Activated CD8-positive, alpha-beta memory T cell treated with anti-CD3 and anti-CD28 coated beads, Interleukin-2, amount 50 U/mL, for 24 hours (primary cell): ENCODE measurements around the gene BRD9.

ENCODE experiments used
- DNase-seq: peaks from one replicate; pipeline ENCODE4 v3.0.0-alpha.2; 2020; ENCODE audit errors: extremely low read depth

The BRD9 gene

DNA sequence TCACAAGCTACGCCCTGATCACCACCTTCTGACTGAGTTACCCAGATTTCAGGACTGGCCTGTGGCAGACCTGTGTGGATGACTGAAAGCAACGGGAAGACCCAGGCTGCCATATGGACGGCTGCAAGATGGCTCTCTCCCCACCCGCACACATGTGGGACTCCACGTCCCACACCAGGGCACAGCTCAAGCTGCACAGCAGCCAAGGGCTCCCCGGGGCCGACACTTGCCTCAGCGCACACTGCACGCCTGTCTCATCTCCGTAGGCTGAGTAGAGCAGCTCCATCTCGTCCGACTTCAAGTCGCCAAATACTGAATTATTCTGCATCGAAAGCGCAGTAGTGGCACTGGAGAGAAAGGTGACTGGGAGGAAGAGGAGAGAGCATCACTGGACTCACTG is 14.5 kb downstream of the BRD9 start:
- no peak for DNase-seq

DNA sequence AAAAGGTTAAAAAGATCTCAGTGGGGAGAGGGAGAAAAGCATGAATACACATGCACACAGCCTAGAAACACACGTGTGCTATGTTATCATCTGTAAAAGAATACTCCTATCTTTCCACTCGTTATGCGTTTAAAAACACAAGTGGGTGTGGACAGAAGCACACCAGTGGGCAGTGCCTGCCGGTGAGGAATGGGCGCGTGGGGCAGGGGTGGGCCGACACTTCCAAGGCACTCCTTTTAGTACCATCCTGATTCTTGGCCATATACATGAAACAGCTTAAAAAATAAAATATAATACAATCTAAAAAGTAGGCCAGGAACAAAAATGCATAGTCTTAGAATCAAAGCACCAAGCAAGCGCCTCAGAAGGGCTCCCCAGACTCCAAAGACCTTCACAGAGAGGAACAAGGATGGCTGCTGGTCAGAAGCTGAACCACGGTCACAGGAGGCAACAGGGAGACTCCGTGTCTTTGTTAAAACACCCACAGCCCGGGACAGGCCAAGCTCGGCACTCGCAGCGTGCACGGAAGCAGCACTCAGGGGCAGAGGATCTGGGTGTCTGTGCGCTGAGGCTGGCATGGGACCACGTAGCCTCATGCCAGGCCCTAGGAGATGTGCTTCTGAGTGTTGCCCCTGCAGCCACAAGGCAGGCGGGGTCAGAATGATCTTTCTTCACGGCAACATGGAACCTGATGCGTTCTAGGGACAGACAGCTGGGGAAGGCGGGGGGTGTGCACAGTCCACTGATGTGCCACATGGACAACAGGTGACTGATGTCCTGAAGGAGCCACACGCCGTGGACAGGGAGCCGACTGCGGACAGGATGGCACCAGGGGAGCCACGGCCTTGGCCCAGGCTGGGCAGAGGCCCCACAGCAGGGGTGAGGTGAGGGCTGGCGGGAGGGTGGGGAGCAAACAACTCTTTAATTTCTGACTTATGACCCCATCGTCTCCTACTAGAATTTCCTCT is 15.9 kb downstream of the BRD9 start:
- DNase-seq: no peak

DNA sequence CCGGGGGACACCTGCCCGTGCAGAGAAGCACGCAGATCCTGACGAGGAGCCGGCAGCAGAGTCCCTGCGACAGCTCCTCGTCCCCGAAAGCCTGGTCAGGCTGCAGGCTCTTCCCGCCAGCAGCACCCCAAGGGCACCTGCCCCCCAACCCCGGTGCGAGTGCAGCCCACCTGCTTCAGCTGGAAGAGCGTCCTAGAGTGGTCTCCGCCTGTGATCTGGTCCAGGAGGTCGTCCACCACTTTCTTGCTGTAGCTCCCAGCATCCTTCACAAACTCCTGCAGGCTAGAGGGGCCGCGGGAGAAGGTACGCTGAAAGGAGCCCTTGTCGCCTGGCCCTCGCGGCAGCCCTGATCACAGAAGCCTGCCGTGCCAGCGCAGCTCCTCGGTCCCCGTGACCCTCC is 16.7 kb downstream of the BRD9 start:
- no peak for DNase-seq

DNA sequence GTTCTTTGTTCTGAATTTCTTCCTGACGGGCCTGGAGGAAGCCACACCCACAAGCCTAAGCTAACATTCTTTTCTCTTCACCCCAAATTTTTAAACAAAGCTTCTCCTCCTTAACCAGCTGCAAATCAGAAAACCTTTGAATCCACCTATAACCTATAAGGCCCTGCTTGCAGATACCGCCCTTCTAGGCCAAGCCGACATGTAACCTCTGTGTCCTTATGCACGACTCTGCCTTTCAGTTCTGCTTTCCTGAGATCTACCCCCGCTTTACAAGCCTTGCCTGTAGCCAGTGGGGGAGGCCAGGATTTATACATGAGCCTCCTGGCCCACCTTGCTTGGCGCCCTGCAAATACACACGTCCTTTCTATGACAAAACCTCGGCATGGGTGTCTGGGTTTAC is 19.3 kb downstream of the BRD9 start:
- no peak for DNase-seq

DNA sequence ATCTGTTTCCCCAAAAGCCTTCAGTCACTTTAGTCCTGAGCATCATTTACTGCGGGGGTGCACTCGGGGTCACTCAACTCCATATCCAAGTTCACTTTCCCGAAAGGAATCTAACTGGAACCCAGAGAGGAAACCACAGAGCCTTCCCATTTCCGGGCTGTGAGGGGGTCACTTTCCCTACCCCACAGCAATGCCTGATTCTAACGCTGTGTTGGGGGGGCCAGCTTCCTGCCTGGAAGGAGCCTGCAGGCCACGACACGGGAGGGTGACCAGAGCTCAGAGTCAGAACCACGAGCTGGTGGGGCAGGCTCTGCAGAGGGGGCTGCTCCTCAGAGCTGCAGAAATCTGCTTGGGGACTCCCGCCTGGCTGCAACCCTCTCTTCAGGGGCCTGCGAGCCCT is 20.3 kb downstream of the BRD9 start:
- no peak for DNase-seq

DNA sequence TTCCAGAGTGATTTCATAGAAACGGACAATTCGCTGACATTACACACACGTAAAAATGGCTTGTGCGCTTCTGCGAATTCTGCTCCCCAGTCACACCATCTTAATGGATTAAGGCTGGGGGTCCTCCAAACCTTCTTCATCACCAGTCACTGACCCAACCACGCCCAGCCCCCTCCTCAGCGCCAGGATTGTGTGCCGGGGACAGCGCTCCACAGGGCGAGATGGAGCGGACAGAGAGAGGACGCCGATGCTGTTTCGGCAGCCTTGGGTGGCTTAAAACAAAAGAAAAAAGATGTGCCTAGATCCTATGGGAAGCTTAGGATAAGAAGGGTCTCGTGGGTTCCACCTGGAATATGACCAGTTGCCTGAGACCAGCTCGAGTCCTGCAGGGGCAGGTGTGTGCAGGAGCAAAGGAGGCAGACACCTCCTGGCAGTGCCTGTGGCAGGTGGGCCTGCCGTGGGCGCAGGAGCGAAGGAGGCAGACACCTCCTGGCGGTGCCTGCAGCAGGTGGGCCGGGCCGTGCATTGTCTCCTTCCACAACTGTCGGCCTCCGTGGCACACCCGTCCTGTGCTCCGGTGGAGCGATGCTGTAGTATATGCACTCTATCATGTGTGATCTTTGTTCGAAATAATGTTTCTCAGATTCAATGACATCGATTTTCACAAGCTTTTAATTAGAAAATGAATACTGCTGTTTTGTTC is 20.9 kb downstream of the BRD9 start:
- no peak for DNase-seq

DNA sequence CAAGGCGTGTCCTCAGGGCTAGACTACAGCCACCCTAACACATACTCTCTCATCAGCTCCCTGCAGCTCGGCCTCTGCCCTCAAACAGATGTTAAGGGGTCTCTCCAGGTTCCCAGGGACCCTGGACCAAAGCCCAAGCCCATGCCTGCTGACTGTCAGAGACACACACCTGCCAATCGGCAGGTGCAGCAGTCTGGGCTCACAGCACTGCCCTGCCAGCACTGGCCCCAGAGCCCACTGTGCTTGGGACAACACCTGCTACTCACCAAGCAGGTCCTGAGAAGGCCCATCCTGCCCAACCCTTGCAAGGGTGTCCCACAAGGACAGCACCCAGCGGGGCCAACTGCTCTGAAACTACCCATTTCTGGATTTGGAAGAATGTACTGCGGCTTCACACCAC is 21.6 kb downstream of the BRD9 start:
- no peak for DNase-seq

DNA sequence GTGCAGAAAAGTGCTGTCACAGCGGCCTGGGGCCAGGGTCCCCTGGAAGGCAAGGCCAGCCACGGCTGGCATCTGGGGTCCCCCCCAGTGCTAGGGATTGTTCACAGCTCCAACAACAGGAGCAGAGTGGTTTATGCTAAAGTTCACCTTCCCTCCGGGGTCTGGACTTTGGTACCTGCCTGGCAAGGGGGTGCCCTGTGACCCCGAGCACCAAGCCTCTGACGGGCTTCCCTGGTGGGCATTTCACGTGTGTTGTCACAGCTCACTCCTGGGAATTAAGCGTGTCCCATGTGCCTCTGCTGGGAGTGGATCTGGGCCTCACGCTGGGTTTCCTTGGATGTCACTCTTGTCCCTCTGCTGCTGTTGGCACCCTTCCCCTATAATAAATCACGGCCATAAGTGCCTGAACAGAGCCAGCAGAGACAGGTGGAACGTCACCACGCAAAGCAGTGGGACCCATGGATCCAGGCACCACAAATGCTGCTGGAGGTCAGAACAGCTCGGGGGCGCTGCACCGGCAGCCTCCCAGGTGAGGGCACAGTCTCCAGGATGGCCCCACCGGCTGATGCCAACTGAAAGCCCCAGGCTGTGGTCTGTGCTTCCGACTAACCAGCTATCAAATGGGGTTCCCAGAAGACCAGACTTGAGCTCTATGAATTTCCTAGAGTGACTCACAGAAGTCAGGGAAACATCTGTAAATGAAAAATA is 24.0 kb downstream of the BRD9 start:
- no peak for DNase-seq

DNA sequence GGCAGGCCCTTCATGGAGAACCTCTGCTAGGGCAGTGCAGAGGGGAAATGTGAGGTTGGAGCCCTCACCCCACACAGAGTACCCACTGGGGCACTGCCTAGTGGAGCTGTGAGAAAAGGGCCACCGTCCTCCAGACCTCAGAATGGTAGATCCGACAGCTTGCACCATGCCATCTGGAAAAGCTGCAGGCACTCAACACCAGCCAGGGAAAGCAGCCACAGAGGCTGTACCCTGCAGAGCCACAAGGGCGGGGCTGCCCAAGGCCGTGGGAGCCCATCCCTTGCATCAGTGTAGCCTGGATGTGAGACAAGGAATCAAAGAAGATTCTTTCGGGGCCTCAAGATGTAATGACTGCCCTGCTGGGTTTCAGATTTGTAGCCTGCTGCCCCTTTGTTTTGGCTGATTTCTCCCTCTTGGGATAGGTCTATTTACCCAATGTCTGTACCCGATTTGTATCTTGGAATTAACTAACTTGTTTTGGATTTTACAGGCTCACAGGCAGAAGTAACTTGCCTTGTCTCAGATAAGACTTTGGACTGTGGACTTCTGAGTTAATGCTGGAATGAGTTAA is 25.2 kb downstream of the BRD9 start:
- no peak for DNase-seq

DNA sequence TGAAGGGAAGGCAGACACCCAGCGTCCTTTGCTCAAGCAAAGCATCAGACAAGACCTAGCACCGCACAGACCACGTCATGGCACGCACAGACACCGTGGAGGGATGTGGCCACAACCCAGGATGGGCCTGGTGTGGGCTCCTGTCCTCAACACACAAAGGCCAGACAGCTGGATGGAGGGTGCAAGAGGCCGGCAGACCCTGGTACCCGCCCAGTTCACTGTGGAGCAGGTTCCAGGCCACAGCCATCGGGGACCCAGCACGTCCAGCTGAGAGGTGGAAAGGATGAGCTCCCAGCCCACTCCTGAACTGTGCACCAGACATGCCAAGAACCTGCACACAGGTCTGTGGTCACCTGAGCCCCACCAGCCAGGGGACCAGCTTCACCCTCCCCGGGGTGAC is 26.8 kb downstream of the BRD9 start:
- DNase-seq: no peak

DNA sequence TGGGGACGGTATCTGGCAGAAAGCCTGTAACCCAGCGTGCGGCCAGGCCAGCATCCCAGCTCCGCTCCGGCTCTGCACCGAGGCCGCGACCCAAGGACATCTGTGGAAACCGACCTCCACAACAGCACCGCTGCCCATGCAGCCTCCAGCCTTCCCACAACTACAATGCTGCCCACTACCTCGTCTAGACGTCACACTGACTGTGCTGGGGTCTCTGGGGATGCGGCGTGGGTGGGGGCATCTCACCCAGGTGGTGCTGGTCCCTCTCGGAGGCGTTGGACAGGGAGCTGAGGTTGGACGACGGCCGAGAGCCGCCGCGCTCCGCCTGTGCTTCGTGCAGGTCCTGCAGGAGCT is 27.5 kb downstream of the BRD9 start:
- no peak for DNase-seq

DNA sequence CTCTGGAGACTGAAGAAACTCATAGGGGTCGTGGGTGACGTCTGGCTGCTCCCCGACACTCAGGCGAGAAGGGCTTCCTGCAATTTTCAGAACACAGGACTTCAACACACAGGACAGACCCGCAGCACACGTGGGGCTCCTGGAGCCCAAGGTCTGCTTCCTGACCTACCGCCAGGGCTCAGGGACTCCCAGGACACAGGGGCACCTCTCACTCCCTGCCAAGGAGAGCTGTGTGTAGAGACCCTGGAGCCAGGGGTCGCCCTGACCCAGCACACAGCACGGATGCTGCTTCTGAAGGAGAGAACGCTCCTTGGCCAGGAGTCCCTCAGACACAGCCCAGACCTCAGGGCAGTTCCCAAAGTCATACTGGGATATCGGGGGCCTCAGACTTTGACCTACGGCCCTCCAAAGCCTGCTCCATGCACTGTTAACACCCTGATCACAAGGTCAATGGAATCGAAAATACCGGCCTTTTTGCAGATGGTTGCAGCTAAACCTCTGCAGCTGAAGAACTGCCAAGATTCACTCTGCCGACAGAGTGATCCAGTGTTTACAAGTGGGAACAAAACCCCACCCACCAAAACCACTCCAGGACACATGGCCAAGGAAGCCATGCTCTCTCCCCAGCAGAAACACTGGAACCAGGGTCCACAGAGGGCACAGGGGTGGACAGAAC is 28.0 kb downstream of the BRD9 start:
- DNase-seq: no peak

DNA sequence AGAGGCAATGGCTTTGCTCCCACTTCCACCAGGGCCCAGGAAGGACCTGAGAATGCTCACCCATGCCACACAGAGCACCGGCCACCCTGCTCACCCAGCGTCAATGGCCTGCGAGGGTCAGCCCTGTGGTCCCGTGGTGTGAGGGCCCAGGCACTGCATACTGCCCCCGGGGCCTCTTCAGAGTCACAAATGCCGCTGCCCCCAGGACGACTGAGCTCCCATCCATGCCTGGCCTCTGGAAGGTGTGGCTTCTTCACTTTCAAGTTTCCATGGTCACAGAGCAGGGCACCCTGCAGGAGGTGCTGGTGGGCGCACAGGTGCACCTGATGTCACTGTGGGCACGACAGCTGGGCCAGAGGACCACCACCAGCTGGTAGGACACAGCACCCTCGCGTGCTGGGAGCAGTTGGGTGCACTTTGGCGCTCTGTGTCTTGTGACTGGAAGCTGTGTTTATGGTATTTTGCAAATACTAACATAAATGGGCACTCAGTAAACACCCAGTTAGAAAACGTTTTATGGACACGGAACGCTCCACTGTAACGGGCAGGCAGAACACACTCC is 29.3 kb downstream of the BRD9 start:
- no peak for DNase-seq

DNA sequence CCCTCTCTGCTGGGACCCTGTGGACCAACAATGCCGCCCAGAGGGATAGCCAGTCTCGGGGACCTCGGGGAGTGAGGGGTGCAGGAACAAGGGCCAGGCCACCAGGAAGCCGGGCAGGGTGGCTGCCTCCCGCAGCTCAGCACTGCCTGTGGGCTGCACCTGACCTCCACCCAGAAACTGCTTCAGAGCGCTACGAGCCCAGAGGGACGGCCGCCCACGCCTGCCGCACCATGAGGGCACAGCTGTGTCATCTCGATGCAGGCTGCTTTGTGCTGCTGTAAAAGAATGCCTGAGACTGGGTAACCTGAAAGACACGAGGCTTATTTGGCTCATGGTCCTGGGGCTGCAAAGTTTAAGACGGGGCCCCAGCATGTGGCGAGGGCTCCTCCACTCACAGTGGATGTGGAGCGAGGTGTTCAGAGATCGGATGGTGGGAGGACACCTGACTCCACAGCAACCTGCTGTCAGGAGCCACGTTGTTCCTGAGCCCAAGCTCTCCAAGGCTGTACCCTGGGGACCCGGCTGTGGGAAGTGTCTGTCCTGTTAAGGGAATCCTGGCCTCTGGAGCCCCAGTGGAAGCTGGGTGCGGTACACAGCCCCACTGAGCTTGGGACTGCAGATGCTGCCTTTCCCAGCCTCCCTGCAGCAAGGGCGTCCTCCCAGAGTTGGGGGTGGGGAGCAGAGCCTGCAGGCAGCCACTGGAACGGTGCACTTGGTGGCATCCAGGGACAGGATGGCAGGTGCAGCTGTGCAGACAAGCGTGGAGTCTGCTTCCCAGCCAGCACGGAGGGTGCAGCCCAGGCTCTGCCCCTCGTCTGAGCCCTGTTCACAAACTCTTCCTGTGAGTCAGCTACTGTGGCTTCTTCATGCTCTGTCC is 30.0 kb downstream of the BRD9 start:
- no peak for DNase-seq

DNA sequence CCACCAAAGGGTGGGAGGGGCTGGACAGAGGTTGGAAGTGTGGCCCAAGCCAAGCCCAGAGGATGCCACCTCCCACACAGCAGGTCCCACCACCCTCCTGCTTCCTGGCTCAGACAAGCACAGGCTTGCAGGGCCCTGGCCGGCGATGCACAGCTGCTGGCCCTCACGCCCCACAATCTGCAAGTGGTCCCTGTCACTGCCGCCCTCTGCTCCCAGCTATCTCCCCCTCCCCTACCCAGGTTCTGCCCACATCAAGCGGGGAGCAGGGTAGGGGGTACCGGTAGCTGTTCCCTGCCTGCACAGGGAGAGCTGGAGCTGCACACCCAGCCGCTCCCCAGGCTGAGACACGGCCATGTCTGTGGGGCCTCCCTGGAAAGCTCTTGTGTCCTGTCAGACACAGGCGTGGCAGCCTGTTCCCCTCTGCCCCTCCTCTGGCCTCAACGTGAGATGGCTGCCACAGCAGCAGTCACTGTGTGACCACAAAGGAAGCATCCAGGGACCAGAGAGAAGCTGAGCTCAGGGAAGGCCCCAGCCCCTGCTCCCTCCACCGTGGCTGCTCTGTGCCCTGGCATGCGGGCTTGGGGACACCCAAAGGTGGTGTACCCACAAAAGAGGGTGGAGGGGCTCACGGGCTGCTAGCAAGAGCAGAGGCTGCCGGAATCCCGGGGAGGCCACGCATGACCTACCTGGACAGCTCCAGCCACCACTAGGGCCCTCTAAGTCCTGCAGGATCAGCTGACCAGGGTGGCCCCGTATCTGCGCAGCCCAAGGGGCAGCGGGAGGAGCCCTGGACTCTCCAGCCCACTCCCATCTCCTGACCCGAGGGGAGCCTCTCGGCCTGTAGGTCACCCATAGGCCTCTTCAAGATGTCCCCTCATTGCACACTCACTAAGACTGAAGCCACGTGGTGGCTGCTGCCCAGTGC is 30.9 kb downstream of the BRD9 start:
- no peak for DNase-seq

DNA sequence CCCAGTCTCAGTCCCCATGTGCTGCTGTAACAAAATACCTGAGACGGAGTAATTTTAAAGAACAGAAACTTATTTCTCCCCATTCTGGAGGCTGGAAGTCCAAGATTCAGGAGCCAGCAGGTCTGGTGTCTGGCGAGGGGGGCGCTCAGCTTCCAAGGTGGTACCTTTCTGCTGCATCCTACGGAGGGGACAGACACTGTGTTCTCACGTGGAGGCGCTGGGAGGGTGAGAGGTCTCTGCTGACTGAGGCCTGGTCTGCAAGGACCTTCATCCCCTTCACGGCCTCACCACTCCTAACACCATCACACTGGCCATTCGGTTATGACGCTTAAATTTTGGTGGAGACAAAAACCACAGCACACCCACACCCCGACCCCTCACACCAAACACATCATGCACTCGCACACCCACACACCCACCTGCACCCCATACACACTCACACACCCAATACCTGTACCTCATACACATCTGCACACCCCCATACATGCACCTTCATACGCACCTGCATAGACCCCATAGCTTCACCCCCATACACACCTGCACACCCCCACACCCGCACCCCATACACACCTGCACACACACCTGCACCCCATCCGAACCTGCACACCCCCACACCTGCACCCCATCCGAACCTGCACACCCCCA is 32.0 kb downstream of the BRD9 start:
- DNase-seq: no peak

DNA sequence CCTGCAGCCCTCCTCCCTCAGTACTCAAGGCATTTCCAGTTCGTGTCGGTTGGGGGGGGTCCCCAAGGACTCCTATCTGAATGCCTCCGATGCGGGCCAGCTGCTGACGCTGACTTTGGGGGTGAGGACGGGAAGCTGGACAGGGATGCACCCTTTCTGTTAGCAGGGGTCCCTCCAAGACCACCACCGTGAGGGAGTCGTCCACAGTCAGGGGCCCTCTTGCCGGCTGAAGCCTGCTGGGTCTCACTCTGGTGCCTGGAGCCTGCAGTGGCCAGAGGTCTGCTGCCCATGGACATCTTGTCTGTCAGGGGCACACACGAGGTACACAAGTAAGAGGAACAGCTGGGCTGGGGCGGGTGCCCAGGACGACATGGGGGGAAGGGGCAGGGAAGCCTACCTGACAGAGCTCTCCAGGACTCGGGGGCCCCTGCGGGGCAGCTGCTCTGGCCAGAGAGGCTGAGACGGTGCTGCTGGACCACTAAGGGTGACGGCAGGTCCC is 32.8 kb downstream of the BRD9 start:
- no peak for DNase-seq

DNA sequence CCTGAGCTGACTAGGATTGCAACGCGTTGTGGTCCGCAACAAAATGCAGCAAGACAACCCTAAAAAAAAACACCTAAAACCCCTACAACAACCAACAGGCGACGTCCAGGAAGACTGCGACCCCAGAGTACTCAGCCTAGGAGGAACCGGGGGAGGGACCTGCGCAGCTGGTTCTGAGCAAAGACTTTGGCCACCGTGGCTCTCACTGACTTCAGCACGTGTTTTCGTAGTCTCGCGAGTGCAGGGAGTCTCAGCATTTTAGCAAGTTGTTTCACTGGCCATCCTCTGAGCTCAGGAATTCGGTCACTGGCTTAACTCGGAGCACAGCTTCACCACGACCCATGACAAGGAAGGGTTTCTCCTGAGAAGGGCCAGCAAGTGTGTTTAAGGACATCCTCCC is 33.2 kb downstream of the BRD9 start:
- DNase-seq: no peak

DNA sequence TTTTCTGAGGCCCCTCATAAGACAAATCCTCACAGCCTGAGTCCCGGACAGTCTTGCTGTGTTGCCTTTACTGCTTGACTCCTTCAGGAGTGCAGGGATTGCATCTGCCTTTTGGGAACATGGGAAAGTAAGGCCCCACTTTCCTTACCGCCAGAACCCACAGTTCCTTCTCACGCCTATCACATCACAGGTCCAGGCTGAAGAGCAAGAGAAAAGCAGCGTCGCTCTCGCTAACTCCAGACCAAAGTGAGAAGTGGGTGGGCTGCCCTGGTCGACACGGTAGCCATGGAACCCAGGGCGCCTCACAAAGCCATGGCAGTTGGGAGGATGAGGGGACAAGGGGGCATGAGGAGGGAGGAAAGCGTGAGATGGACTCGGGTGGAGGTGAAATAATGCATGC is 33.9 kb downstream of the BRD9 start:
- no peak for DNase-seq
